ENCODE measurements around the gene AKAP13. TPM values are rescaled to one million over a fixed set of nuclear protein-coding genes. Genes with fewer than 3 reads are reported as not detected.

The AKAP13 gene
- polyA plus RNA-seq, 1 donor from 2014 or later = 10.0 TPM

DNA sequence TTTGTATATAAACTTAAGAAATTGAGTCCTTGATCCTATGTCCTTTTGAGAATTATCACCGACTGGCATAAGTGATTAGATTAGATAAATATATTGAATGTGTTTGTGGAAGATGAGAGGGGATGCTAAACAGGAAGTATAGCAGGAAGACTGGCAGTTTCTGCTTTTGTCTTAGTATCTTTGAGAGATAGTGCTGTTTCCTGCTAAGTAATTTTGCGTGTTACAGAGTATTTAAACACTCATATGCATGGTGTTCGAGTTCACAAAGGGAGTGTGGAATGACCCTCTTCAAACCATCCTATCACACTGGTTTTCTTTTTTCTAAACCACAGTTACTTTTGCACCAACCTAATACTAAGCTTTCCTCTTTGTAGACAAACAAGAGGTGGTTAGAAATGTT lies 308.3 kb downstream of the AKAP13 start:
- no peaks in the 10 kb centered on the region for H3K27me3 ChIP-seq (ENCODE audit: insufficient read depth, low read depth, low read length)
- no peaks in the 10 kb centered on the region for H3F3A ChIP-seq (ENCODE audit: insufficient read depth, low read length, poor library complexity, severe bottlenecking)
- H3K9me2 ChIP-seq (ENCODE audit: insufficient read depth, low read length) = no peaks in the 10 kb centered on the region
- no peak overlapping the region for H3K9ac ChIP-seq (ENCODE audit: low read length)
- no peak overlapping the region for H3K4me3 ChIP-seq (ENCODE audit: low read length)
- H3K79me2 ChIP-seq (replicated peaks; ENCODE audit: insufficient read depth, low read length) = no peaks in the 10 kb centered on the region
- H2AFZ ChIP-seq (ENCODE audit: low read depth, low read length) = no peak overlapping the region
- H3K27ac ChIP-seq (ENCODE audit: low read length) = no peak overlapping the region
- no peaks in the 10 kb centered on the region for H3K36me3 ChIP-seq (ENCODE audit: insufficient read depth, low read length)
- H3K9me3 ChIP-seq (ENCODE audit: low read length) = no peaks in the 10 kb centered on the region
- no peak overlapping the region for H3K4me2 ChIP-seq (ENCODE audit: low read length)
- H4K20me1 ChIP-seq (ENCODE audit: insufficient read depth) = no peaks in the 10 kb centered on the region
- TF ChIP-seq MXI1 (conservative IDR thresholded peaks at IDR 0.05; ENCODE audit: poor library complexity, severe bottlenecking) (no peak), POLR2AphosphoS5 (IDR thresholded peaks at IDR 0.05) (no peak), EP300 (conservative IDR thresholded peaks at IDR 0.05; ENCODE audit: poor library complexity, severe bottlenecking) (no peak), RAD21 (conservative IDR thresholded peaks at IDR 0.05) (no peak), EZH2 (IDR thresholded peaks at IDR 0.05; ENCODE audit: borderline replicate concordance, insufficient read depth, low read length, poor library complexity, severe bottlenecking) (no peak), TAF1 (IDR thresholded peaks at IDR 0.05; ENCODE audit: low read depth) (no peak), SMC3 (conservative IDR thresholded peaks at IDR 0.05; ENCODE audit: poor library complexity) (no peak)
- TF ChIP-seq, protein P1, sequence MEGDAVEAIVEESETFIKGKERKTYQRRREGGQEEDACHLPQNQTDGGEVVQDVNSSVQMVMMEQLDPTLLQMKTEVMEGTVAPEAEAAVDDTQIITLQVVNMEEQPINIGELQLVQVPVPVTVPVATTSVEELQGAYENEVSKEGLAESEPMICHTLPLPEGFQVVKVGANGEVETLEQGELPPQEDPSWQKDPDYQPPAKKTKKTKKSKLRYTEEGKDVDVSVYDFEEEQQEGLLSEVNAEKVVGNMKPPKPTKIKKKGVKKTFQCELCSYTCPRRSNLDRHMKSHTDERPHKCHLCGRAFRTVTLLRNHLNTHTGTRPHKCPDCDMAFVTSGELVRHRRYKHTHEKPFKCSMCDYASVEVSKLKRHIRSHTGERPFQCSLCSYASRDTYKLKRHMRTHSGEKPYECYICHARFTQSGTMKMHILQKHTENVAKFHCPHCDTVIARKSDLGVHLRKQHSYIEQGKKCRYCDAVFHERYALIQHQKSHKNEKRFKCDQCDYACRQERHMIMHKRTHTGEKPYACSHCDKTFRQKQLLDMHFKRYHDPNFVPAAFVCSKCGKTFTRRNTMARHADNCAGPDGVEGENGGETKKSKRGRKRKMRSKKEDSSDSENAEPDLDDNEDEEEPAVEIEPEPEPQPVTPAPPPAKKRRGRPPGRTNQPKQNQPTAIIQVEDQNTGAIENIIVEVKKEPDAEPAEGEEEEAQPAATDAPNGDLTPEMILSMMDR (IDR thresholded peaks at IDR 0.05; ENCODE audit: poor library complexity, severe bottlenecking) = no peak
- TF ChIP-seq, protein P2, sequence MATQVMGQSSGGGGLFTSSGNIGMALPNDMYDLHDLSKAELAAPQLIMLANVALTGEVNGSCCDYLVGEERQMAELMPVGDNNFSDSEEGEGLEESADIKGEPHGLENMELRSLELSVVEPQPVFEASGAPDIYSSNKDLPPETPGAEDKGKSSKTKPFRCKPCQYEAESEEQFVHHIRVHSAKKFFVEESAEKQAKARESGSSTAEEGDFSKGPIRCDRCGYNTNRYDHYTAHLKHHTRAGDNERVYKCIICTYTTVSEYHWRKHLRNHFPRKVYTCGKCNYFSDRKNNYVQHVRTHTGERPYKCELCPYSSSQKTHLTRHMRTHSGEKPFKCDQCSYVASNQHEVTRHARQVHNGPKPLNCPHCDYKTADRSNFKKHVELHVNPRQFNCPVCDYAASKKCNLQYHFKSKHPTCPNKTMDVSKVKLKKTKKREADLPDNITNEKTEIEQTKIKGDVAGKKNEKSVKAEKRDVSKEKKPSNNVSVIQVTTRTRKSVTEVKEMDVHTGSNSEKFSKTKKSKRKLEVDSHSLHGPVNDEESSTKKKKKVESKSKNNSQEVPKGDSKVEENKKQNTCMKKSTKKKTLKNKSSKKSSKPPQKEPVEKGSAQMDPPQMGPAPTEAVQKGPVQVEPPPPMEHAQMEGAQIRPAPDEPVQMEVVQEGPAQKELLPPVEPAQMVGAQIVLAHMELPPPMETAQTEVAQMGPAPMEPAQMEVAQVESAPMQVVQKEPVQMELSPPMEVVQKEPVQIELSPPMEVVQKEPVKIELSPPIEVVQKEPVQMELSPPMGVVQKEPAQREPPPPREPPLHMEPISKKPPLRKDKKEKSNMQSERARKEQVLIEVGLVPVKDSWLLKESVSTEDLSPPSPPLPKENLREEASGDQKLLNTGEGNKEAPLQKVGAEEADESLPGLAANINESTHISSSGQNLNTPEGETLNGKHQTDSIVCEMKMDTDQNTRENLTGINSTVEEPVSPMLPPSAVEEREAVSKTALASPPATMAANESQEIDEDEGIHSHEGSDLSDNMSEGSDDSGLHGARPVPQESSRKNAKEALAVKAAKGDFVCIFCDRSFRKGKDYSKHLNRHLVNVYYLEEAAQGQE (IDR thresholded peaks at IDR 0.05; ENCODE audit: borderline replicate concordance) = no peak

DNA sequence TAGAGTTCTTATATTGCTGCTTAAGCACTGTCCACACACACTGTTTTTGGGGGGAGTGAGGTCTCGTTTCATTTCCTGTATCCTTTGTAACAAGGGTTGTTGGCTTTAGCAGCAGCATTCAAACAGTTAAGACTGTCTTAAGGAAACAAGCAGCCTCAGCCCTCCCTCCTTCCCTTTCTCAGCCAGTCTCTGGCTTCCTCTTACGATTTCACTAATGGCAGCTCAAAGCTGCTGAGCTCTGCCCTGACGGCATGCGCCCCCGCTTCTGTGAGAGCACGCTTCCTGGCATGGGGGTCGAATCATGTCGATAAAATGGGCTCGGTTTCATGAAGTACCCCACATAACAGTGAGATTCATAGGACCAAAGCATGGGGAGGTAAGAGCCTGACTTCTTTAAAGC lies 309.3 kb downstream of the AKAP13 start:
- Histone ChIP-seq H4K20me1 (ENCODE audit: insufficient read depth) (no peaks in the 10 kb centered on the region), H3K4me2 (ENCODE audit: low read length) (peak overlapping the region; percentile 62), H3K36me3 (ENCODE audit: insufficient read depth, low read length) (no peaks in the 10 kb centered on the region), H3K79me2 (replicated peaks; ENCODE audit: insufficient read depth, low read length) (no peaks in the 10 kb centered on the region), H2AFZ (ENCODE audit: low read depth, low read length) (no peak overlapping the region), H3K9ac (ENCODE audit: low read length) (peak overlapping the region; percentile 45), H3K4me3 (ENCODE audit: low read length) (peak overlapping the region; percentile 63), H3F3A (ENCODE audit: insufficient read depth, low read length, poor library complexity, severe bottlenecking) (no peaks in the 10 kb centered on the region), H3K9me2 (ENCODE audit: insufficient read depth, low read length) (no peaks in the 10 kb centered on the region), H3K9me3 (ENCODE audit: low read length) (no peaks in the 10 kb centered on the region), H3K27me3 (ENCODE audit: insufficient read depth, low read depth, low read length) (no peaks in the 10 kb centered on the region), H3K27ac (ENCODE audit: low read length) (no peak overlapping the region)
- TF ChIP-seq MXI1 (conservative IDR thresholded peaks at IDR 0.05; ENCODE audit: poor library complexity, severe bottlenecking) (peak; percentile 65), EP300 (conservative IDR thresholded peaks at IDR 0.05; ENCODE audit: poor library complexity, severe bottlenecking) (no peak), TAF1 (IDR thresholded peaks at IDR 0.05; ENCODE audit: low read depth) (no peak), POLR2AphosphoS5 (IDR thresholded peaks at IDR 0.05) (peak; percentile 32), RAD21 (conservative IDR thresholded peaks at IDR 0.05) (no peak), SMC3 (conservative IDR thresholded peaks at IDR 0.05; ENCODE audit: poor library complexity) (peak; percentile 47), EZH2 (IDR thresholded peaks at IDR 0.05; ENCODE audit: borderline replicate concordance, insufficient read depth, low read length, poor library complexity, severe bottlenecking) (no peak)
- TF ChIP-seq, protein P1 (IDR thresholded peaks at IDR 0.05; ENCODE audit: poor library complexity, severe bottlenecking) = no peak
- TF ChIP-seq, protein P2 (IDR thresholded peaks at IDR 0.05; ENCODE audit: borderline replicate concordance) = no peak

Data from neural cell (in vitro differentiated cells).